HG03064 (cell line): ENCODE measurements around the gene NLRX1.
"Not testable (repeated sequence)": the region's sequence is repeated elsewhere in the genome, so short reads cannot be mapped to it uniquely, and the experiment has no call there.

ENCODE experiments used
- ATAC-seq: cut with Tn5 transposase; IDR thresholded peaks from one replicate; pipeline ENCODE4 v1.9.1; 2021; ENCODE audit warnings: low read depth; ENCODE audit not compliant: unreplicated experiment

Gene NLRX1

DNA sequence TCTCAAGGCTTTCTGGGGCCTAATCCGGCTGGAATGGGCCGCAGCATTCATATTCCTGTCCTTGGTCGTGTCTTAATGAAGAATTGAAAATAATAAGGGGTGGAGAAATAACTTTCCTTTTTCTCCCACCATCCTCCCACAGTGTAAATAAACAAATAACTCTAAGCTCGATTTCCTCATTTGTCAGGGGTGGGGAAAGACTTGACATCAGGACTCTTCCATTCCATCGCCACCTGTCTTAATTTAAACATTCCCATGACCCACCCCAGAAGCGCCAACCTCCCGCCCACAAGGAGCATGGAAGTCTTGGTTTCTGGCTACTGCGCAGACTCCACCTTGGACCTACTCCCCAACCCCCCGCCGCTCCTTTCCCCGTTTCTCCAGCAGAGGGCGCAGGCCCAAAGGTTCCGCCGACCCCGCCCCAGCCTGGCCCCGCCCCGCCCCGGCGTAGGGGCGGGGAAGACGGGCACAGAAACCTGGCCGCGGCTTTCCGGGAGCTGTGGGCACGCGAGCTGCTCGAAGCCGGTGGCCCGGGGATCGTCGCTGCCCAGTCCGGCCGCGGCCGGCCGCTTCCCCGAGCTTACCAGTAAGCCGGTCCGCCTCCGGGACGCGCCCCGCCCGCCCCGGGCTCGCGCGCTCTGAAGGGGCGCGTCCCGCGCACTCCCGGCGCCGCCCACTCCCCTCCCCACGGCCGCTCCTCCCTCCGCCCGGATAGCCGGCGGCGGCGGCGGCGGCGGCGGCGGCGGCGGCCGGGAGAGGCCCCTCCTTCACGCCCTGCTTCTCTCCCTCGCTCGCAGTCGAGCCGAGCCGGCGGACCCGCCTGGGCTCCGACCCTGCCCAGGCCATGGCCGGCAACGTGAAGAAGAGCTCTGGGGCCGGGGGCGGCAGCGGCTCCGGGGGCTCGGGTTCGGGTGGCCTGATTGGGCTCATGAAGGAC, 37.3 kb downstream of the NLRX1 start, which contains the start of gene CBL:
Gene CBL, plus strand, starts transcription at position 766 of the 937 bp plus-strand sequence. Its CDS starts 79 bp downstream, at position 845.
- ATAC-seq, result peak; percentile 69

DNA sequence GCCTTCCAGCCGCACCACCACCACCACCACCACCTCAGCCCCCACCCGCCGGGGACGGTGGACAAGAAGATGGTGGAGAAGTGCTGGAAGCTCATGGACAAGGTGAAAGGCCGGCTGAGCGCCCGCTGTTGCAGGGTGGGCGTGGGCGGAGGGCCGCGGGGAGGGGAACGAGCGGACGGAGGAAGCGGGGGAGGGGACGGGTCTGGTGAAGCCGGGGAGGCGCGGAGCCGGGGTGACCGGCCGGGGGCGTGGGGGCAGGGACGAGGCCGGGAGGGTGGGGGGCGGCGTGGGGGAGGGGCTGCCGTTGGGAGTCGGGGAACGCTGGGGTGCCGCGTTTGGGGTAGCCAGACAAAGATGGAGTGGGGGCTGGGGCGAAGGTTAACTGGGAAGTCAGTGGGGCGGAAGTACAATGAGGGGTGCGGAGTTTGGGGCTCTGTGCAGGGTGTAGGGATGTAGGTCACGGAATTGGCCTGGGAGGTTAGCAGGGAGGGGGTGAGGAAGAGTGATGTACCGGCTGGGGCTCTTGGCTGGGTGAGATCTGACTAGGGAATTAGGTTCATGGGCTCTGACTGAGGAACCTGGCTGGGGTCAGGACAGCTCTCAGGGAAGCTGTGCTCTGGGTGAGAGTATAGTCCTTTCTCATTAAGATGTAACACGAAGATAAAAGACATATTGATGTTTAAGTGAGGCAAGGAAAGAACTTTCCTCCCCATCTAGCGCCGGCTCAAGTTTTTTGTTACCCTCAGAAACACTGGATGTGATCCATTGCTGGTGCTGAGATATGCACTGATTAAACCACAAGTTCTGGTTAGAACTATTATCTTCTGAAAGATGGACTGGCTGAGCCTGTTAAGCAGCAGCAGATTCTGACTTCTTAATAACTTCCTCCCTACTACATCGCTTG, 38.2 kb downstream of the NLRX1 start:
- peak; percentile 23 for ATAC-seq

DNA sequence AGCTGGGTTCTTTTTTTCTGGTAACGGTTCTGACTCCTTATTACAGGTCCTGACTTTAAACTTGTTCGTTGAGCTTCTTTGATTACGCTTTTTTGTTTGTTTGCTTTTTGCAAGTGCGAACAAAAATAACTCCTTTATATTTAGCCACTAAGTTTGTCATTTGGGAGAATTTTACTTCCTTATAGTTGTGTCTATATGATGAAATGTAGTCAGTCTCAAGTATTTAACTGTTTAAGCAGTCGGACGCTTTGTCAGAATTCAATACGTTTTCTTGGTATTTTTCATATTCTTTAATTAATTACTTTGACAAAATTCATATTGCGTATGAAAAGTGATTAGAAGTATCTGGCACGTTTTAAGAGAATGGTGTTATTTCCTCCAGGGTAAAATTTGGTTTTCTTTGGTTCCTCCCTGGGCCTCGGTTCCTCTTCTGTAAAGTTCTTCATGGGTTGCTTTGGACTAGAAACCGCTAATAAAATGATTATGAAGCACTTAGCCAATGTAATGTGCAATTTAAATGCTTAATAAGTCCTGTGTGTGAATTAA, 39.0 kb downstream of the NLRX1 start:
- ATAC-seq, result no peak

DNA sequence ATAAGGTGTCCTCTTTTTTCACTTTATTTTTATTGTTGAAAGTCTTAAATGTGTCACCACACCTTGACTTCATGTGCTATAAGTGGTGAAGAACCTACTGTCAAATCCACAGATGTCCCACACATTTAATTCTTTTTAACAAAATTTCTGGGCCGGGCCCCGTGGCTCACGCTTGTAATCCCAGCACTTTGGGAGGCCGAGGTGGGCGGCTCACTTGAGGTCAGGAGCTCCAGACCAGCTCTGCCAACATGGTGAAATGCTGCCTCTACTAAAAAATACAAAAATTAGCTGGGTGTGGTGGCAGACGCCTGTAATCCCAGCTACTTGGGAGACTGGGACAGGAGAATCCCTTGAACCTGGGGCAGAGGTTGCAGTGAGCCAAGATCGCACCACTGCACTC, 40.7 kb downstream of the NLRX1 start:
- no peak for ATAC-seq

DNA sequence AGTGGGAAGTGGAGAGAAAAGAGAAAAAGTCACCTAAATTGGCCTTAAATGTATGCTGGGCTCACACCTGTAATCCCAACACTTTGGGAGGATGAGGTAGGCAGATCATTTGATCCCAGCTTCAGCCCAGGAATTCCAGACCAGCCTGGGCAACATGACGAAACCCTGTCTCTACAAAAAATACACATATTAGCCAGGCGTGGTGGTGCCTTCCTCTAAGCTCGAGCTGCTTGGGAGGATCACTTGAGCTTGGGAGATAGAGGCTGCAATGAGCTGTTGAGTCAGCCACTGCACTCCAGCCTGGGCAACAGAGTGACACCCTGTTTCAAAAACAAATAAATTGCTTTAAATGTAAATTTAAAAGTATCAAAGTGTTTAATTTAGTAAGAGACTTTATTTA, 41.5 kb downstream of the NLRX1 start:
- no peak for ATAC-seq

DNA sequence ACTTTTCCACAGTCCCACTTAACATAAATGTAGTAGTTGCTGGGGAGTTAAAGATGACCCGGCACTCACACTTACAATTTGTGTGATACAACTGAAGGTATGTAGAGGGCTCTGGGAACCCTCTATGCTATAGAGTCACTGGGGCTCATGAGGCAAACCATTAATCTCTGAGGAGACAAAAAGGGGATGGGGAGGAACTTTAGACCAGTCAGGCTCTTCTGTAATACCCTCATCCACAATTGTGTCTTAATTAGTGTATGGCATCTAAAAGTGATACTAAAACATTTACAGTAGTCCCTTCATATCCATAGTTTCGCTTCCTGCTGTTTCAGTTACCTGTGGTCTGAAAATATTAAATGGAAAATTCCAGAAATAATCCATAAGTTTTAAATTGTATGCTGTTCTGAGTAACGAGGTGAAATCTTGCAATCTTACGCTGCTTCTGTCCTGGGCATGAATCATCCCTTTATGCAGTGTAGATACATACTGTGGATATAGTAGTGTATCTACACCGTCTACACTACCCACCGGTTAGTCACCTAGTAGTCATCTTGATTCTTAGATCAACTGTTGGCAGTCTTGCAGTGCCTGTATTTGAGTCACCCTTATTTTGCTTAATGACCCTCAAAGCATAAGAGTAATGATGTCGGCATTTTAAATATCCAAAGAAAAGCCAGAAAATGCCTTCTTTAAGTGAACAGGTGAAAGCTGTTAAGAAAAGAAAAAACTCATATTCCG, 49.8 kb downstream of the NLRX1 start:
- ATAC-seq, result no peak

DNA sequence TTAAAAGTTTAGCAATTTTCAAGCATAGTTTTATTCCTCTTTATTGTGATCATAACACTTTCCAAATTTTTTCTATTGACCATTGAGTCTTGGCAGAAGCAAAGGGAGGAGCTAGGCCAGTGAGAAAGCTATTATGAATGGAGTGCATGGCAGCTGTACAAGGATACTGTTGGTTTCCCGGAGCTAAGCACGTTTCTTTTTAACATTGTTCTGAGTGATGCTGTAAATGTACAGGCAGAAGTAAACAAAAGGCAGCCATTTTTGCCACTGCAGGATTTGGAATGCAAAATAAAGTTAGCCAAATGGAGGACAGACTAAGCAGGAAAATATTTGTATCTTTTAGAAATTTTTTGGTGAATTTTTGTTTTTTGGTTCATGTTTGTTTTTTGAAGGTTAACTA, 53.8 kb downstream of the NLRX1 start:
- ATAC-seq, result no peak

DNA sequence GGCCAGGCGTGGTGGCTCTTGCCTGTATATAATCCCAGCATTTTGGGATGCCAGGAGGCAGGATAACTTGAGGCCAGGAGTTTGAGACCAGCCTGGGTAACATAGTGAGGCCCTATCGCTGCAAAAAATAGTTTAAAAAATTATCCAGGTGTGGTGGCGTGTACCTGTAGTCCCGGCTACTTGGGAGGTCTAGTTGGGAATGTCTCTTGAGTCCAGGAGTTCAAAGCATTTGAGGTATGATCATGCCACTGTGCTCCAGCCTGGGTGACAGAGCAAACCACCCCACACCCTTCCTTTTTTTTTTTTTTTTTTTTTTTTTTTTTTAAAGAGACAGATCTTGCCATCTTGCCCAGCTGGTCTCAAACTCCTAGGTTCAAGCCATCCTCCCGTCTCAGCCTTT, 54.4 kb downstream of the NLRX1 start:
- ATAC-seq, result no peak

DNA sequence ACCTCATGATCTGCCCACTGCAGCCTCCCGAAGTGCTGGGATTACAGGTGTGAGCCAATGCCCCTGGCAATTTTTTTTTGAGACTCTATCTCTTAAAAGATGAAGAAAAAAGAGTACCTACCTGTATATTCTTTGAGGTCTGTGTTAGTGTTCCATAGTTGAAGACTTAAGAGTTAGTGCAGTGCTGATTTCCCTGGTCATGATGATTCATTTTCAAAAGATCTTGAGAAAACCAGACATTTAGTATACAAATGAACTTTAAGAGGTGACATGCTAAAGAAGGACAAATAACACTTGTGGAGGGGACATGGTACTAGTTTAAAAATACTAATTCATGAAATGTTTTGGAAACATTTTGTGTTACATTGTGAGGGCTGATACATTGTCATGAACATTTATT, 55.3 kb downstream of the NLRX1 start:
- ATAC-seq, result no peak

DNA sequence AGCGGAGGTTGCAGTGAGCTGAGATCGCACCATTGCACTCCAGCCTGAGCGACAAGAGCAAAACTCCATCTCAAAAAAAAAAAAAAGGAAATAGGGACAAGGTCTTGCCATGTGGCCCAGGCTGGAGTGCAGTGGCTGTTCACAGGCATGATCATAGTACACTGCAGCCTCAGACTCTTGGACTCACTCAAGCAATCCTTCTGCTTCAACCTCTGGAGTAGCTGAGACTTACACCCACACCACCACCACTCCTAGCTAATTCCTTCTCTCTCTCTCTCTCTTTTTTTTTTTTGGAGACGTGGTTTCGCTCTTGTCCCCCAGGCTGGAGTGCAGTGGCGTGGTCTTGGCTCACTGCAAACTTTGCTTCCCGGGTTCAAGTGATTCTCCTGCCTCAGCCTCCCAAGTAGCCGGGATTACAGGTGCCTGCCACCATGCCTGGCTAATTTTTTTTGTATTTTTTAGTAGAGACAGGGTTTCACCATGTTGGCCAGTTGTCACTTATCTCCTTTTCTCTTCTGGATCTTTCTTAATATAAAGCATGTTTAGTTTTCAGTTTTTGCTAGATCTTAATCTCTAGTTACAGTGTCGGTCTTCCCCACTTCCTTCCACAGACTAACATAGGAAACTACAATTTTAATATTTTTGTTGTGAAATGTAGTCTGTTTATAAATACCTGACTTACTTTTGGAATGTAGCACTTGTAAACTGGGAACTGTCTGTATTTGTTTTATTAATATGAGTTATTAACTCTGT, 60.2 kb downstream of the NLRX1 start:
- ATAC-seq, result not testable (repeated sequence)

DNA sequence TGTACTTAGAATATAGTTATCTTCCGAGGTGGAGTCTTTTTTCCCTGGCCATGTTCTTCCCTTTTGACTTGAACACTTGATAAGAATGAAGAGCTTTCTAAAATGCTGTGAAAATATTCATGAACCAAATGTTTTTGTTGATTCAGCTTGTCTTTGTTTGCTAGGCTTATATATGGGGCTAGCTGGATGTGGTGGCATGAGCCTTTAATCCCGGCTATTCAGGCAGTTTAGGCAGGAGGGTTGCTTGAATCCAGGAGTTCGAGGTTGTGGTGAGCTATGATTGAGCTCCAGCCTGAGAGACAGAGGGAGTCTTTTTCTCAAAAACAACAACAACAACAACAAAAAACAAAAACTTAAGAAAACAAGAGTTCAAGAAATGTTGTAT, 60.8 kb downstream of the NLRX1 start:
- no peak for ATAC-seq

DNA sequence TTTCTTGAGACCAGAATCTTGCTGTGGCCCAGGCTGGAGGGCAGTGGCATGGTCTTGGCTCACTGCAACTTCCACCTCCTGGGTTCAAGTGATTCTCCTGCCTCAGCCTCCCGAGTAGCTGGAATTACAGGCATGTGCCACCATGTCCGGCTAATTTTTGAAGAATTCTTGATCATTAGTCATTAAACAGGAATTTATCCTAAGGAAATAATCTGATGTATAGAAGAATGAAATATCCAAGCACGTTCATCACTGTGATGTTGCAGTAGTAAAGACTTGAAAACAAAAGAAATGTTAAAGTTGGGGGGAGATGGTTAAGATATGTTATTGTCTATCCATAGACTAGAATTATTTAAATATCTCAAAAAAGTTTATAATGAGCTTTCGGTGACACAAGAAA, 61.2 kb downstream of the NLRX1 start:
- ATAC-seq, result no peak
